Measurements from ENCODE around the gene SCMH1. TPM values are rescaled to one million over a fixed set of nuclear protein-coding genes. Genes with fewer than 3 reads are reported as not detected.
"Not testable (repeated sequence)": the region's sequence is repeated elsewhere in the genome, so short reads cannot be mapped to it uniquely, and the experiment has no call there.

SCMH1 gene
- total RNA-seq, 1 donor from 2014 or later, result 8.2 TPM

DNA sequence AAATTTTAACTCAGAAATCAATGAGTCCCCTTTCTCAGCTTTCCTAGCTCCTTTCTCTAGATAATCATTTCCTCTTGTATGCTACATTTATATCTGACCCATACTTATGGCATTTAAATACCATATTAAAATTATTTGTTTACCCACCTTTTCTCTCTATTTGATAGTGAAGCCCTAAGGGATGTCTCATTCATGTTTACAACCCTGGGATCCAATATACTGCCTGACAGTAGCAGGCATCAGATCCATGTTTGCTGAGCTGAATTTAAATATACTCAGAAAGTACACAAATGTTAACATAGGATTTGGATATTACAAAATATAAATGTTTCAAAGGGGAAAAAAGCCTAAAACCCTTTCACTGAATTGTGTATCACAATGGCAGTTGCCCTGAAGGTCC is 26.5 kb downstream of the SCMH1 start:
- no peak for DNase-seq (ENCODE audit: low read depth in 2 of 2)

DNA sequence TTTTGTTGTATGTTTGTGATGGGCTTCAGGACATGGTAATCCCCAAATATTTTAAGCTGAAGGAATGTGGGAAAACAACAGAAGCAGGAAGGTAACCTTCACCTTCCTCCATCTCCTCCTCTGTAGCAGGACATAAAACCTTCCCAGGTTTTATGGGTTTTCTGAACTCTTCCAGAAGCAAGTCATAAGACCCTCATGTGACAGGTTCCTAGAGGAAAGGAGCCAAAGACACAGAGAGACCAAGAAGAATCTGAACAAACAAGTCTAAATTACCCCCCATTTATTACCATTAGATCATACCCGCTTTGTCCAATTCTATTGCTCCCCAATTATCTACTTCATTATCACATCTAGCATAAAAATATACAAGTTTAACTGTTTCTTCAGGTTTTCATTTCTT is 28.8 kb downstream of the SCMH1 start:
- DNase-seq (ENCODE audit: low read depth in 2 of 2), result peak in 1 of 2 donors; percentile 17

DNA sequence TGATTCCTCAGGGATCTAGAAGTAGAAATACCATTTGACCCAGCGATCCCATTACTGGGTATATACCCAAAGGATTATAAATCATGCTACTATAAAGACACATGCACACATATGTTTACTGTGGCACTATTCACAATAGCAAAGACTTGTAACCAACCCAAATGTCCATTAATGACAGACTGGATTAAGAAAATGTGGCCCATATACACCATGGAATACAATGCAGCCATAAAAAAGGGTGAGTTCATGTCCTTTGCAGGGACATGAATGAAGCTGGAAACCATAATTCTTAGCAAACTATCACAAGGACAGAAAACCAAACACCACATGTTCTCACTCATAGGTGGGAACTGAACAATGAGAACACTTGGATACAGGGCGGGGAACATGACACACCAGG is 30.5 kb downstream of the SCMH1 start:
- DNase-seq (ENCODE audit: low read depth in 2 of 2), result not testable (repeated sequence)

DNA sequence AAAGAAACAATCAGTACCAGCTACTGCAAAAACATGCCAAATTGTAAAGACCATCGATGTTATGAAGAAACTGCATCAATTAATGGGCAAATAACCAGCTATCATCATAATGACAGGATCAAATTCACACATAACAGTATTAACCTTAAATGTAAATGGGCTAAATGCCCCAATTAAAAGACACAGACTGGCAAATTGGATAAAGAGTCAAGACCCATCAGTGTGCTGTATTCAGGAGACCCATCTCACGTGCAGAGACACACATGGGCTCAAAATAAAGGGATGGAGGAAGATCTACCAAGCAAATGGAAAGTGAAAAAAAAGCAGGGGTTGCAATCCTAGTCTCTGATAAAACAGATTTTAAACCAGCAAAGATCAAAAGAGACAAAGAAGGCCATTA is 35.1 kb downstream of the SCMH1 start:
- not testable (repeated sequence) for DNase-seq (ENCODE audit: low read depth in 2 of 2)

DNA sequence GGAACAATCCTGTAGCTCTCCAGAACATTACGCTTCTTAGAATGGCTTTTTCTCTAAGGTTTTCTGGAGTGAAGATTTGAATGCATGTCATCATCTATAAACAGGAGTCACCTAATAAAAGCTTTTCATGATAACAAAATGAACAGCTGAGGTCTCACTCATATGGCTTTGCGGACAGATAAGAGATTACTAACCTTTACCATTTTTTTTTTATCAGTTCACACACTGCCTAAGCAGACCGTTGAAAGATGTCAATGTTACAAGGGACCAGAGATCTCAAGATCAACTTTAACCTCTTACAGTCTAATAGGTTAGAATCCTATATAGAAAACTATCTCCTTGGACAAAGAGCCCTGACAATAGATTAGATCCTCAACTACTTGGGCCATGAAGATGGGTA is 41.4 kb downstream of the SCMH1 start:
- no peak for DNase-seq (ENCODE audit: low read depth in 2 of 2)

DNA sequence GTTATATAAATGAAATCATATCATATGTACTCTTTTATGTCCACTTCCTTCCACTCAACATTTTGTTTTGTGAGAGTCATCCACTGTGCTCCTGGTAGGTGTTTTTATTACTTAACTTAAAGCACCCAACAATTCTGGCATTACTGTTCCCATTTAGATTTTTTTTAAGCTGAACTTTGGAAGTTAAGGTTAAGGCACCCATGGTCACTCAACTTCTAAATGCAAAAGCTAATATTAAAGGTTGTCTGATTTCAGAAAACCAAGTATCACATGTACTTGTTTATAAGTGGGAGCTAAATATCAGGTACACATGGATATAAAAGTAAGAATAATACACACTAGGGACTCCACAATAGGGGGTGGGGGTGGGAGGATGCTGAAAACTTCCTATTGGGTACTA is 42.7 kb downstream of the SCMH1 start:
- no peak for DNase-seq (ENCODE audit: low read depth in 2 of 2)

DNA sequence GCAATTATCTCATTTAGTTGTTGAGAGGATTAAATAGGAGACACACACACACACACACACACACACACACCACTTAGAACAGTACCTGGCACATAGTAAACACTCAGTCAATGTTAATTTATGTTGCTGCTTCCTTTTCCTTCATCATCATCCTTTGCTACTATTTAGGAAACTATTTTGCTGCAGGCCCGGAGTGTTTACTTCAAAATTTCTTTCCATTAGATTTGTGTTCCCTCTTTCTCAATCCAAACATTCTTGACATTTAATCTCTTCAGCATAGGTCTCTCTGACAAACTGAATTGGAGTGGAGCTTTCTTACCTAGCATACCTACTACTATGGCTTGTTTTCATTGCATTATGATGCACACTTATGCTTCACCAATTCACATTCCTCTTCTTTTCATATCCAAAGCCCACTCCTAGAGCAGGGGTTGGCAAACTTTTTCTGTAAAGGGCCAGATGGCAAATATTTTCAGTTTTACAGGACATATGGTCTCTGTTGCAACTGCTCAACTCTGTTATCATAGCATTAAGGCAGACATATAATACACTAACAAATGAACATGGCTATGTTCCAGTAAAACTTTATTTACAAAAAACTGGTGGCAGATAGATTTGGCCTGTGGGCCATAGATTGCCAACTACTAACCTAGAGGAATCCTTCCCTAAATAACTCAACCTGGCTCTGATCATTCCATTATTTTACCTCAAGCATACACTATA is 49.5 kb downstream of the SCMH1 start:
- DNase-seq (ENCODE audit: low read depth in 2 of 2), result no peak

DNA sequence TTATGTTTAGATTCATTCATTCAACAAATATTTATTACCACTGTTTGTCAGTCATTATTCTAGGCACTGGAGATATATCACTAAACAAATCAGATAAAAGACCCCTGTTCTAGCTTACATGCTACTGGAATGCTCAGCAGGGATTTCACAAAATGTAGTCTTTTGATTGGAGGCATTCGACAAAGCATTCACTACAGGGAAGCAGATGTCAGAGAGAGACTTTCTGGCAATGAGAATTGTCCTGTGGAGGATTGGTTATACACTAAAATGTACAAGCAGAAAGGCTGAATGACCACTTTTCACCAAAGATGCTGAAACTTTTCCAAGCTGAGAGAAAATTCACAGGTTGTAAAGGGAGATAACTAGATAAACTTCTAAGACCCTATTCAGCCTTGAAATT is 57.7 kb downstream of the SCMH1 start:
- no peak for DNase-seq (ENCODE audit: low read depth in 2 of 2)

DNA sequence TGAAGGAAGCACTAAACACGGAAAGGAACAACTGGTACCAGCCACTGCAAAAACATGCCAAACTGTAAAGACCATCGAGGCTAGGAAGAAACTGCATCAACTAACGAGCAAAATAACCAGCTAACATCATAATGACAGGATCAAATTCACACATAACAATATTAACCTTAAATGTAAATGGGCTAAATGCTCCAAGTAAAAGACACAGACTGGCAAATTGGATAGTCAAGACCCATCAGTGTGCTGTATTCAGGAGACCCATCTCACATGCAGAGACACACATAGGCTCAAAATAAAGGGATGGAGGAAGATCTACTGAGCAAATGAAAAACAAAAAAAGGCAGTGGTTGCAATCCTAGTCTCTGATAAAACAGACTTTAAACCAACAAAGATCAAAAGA is 63.9 kb downstream of the SCMH1 start:
- DNase-seq (ENCODE audit: low read depth in 2 of 2), result not testable (repeated sequence)

DNA sequence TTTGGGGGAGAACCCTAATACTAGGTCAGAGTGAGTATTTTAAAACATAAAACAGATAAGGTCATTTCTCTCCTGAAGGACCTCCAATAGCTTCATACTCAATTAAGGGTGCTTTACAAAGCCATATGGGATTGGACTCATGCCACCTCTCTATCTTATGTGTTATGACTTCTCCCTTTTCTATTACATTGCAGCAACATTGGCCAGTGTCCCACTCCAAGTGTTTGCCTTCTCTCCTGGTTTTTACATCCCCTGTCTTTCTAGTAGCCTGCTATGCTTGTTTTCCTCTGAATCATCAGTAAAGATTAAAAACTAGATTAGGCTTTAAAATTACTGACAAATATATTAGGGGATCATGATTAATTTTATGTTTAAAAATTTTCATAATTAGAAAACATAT is 66.6 kb downstream of the SCMH1 start:
- no peak for DNase-seq (ENCODE audit: low read depth in 2 of 2)

DNA sequence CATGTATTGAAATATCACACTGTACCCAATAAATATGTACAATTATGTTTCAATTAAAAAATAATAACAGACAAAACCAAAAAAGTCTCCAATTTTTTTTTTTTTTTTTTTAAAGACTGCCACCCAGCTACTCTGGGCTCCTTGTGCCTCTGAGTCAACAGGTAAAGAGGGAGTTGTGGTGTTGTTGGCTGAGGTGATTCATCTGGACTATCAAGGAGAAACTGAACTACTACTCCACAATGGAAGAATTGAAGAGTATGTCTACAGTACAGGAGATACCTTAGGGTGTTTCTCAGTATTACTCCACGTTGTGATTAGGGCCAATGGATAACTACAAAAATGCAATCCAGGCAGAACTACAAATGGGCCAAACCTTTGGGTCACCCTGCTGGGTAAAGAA is 67.9 kb downstream of the SCMH1 start:
- DNase-seq (ENCODE audit: low read depth in 2 of 2), result no peak

DNA sequence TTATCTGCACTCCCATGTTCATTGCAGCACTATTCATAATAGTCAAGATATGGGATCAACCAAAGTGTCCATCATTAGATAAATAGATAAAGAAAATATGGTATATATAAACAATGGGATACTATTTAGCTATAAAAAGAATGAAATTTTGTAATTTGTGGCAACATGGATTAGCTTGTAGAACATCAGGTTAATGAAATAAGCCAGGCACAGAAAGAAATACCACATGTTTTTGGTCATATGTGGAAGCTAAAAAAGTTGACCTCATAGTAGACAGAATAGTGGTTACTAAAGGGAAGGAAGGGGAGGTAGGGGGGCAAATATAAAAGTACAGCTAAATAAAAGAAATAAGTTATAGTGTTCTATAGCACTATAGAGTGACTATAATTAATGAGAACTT is 68.5 kb downstream of the SCMH1 start:
- DNase-seq (ENCODE audit: low read depth in 2 of 2), result no peak

DNA sequence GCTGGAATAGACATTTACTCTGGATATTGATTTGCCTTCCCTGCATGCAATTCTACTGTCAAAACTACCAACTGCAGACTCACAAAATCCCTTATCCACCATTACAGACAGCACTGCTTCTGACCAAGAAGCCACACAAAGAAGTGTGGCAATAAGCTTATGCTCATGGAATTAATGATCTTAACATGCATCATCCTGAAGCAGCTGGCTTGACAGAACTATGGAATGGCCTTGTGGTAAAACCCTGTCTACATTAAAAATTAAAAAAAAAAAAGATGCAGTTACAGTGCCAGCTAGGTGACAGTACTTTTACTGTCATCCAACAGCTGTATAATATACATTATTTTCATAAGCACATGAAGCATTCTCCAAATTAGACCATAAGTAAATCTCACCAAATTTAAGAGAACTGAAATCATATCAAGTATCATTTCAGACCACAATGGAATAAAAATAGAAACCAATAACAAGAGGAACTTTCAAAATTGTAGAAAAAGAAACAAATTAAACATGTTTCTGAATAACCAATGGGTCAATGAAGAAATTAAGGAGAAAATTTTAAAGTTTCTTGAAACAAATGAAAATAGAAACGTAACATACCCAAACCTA is 70.7 kb downstream of the SCMH1 start:
- DNase-seq (ENCODE audit: low read depth in 2 of 2), result no peak

DNA sequence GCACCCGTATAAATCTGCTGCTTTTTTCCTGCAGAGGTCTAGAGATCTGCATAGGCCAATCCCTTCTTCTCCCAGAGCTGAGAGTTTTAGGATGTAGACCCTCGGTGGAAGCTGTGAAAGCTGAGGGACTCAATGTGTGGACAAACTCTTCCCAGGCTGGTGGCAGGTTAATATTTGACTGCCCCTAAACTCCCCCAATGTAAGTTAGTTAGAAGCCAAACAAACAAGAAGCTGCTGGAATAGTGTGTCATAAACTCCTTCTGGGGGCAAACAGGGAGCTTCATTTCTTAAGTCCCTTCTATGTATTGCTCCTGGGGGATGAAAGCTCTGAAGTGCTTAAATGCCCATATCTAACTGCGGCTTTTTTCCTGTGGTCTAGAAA is 72.3 kb downstream of the SCMH1 start:
- no peak for DNase-seq (ENCODE audit: low read depth in 2 of 2)

DNA sequence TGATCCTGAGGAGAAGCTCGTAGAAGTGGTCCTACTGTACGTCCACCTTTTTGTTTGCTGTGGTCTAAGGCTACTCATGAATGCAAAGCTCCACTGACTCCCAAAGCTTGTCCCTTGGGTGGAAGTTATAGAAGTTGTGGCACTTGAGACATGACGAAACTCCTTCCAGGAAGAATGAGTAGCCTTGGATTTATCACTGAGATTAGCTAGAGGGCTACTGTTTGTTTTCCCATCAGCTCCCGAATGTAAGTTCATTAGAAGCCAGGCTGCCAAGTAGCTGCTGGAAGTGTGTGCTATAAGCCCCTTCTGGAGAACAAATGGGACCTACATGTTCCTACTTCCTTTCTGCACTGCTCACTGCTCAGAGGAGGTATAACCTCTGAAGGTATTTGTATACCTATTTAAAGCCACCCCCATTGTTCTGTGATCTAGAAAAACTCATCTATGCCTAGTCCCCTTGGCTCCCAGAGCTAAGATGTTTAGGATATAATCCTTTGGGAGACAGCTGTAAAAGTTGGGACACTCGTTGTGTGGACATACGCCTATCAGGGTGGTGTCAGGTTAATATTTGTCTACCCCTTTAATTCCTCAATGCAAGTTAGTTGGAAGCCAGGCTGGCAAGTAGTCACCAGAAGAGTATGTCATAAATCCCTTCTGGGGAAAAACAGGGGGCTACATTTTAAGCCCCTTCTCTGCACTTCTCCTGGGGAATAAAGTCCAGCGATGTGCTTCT is 72.9 kb downstream of the SCMH1 start:
- DNase-seq (ENCODE audit: low read depth in 2 of 2), result no peak

DNA sequence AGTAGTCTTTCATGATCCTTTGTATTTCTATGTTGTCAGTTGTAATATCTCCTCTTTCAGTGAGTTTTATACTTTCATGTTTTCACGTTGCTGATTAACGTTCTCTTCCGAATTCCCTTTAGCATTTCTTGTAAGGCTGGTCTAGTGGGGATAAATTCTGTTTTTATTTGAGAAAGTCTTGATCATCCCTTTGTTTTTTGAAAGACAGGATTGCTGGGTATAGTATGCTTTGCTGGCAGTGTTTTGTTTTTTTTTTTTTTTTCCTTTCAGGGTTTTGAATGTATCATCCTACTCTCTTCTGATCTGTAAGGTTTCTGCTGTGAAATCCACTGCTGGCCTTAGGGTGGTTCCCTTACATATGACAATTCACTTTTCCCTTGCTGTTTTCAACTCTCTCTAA is 74.4 kb downstream of the SCMH1 start:
- no peak for DNase-seq (ENCODE audit: low read depth in 2 of 2)

DNA sequence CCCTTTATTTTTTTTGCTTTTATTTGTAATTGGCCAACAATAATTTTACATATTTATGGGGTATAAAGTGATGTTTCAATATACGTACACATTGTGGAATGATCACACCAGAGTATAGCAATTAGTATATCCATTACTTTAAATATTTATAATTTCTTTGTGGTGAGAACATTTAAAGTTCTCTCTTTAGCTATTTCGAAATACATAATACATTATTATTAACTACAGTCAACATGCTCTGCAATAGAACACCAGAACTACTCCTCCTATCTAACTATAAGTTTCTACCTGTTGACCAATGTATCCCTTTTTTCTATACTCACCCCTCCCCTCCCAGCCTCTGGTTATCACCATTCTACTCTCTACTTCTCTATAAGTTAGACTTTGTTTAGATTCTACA is 77.4 kb downstream of the SCMH1 start:
- no peak for DNase-seq (ENCODE audit: low read depth in 2 of 2)

DNA sequence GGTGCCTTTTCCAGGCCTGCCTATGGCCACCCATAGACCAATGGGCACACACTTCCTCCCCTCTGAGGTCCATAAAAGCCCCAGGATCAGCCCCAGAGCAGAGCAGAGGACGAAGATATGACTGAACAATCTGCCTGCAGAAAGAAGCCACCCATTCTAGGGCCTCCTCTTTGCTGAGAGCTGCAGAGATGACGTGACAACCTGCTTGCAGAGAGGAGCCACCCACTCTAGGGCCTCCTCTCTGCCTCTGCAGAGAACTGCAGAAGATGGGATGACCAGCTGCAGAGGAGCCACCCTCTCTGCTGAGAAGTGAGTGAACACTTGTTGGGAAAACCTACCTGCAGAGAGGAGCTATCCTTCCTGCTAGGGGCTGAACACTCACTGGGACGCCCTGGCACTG is 79.7 kb downstream of the SCMH1 start:
- DNase-seq (ENCODE audit: low read depth in 2 of 2), result no peak

DNA sequence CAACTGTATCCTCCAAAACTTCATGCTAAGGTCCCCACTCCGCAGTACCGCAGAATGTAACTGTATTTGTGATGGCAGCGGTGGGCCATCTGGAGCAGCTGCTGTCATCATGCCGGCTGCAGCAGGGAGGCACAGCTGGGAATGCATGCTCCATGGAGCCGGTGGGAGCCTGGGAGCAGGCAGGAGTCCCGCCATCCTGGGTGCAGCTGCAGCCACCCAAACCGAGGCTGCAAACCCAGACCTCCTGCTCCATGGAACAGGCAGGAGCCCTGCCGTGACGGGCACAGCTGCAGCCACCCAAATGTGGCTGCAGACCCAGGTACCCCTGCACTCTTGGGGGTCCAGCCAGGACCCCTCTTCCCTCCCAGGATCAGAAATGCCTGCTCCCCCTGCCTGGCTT is 80.3 kb downstream of the SCMH1 start:
- no peak for DNase-seq (ENCODE audit: low read depth in 2 of 2)

DNA sequence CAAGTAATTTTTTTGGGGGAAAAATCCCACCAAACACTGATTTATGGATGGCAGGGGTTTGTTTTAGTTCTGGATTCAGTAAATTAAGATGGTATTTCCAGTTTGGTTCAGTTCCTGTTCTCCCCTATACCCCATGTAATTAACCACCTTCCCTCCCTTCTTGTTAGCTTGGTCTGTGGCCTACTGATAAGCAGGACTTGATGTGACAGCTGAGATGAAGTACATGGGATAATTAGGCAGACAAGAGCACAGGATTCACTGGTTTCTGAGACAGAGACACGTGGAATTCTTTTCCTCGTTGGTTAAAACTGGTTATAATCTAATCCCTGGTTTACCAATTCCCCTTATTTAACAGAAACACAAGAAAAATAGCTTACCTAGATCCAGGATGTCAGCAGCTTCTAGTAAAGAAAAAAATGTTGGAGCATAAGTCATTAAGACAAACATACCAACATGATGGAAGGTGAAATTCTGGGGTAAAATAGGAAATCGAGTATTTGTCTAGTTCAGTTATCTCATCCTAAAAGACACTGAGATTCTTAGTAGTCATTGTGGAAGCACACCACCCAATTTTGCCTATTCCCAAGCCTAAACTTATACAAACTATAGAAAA is 81.5 kb downstream of the SCMH1 start:
- no peak for DNase-seq (ENCODE audit: low read depth in 2 of 2)

DNA sequence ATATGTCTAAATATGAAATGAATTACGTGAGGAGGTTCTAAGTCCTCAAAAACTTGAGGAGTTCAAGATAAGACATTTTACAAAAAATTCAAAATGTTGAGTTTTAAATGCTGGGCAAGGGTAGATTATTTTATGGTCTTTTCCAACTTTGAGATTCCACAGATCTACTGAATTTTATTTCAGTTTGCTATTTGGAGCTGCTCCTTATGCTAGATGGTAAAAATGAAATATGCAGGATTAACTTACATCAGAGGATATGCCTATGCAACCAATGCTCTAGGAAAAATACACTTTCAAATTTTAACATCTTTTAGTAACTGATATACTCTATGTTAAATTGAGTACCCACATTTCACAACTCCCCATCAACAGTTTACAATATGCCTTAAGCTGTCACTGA is 83.1 kb downstream of the SCMH1 start:
- no peak for DNase-seq (ENCODE audit: low read depth in 2 of 2)

DNA sequence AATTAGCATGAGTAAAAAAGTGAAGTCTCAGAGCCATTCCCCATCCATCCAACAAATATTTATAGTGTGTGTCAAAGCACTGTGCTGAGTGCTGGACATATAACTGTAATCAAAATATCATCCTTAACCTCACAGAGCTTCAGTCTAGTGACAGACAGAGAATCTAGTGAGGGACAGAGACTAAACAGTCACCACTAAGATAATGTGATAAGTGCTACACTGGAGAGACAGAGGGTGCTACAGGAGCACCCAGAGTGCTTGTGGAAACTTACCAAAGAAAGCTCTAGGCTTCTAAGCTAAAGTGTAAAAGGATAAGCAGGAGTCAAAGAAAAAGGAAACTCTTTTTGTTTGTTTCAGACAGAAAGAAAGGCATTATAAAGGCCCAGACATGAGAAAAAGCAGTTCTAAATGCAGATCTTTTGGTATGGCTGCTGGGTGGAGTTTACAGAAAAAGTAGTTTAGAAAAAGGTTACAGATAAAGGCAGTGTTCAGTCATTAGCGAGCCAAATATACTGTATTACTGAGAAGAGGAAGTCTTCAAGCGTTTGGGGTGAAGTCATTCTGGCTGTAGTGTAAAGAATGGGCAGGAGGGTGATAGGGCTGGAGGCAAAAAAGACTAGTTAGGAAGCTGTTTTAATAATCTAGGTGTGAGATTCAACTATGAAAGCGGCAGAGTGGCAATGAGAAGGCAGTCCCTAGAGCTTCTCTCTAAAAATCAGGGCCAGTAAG is 83.8 kb downstream of the SCMH1 start:
- no peak for DNase-seq (ENCODE audit: low read depth in 2 of 2)

Measured in dermis microvascular lymphatic vessel endothelial cell (primary cell).